Caki2 (cell line): ENCODE results near the gene BRIP1. TPM values are rescaled to one million over a fixed set of nuclear protein-coding genes. Genes with fewer than 3 reads are reported as not detected.

ENCODE experiments used
- DNase-seq: peaks from one replicate; pipeline ENCODE4 v3.0.0-alpha.2; 2015; ENCODE audit warnings: low read depth
- in situ Hi-C: cut with HindIII; loops from 2 replicates; pipeline ENCODE4 v1.10.0; 2016; ENCODE audit warnings: low sequenced_read_pairs, low pct_unique_long_range_greater_than_20kb, mixed read lengths
- total RNA-seq: library from RNA; depleted of rRNA; stranded (reverse); fragments of >200 nt; shearing (Covaris generic); gene quantifications from 2 replicates; pipeline ENCODE4 v1.2.3, GENCODE V29; 2014; ENCODE audit warnings: low replicate concordance

The BRIP1 gene
- total RNA-seq, 1 experiment from 2014 or later = 6.2 TPM

- in situ Hi-C loops = no loop called here
- DNase-seq = no peak
Measured at GRCh38 chr17:61753696-61754095, 109.6 kb downstream of the BRIP1 start.

- no peak for DNase-seq
- in situ Hi-C loops = no loop called here
Measured at GRCh38 chr17:61750656-61751055, 112.7 kb downstream of the BRIP1 start.

- in situ Hi-C loops = no loop called here
- DNase-seq = no peak
Measured at GRCh38 chr17:61749823-61750404, 113.4 kb downstream of the BRIP1 start.

- in situ Hi-C loops = no loop called here
- DNase-seq = no peak
Measured at GRCh38 chr17:61746248-61746985, 116.9 kb downstream of the BRIP1 start.

- no peak for DNase-seq
- in situ Hi-C loops = no loop called here
Measured at GRCh38 chr17:61744804-61745203, 118.5 kb downstream of the BRIP1 start.

- in situ Hi-C loops = no loop called here
- no peak for DNase-seq
Measured at GRCh38 chr17:61744252-61744651, 119.1 kb downstream of the BRIP1 start.

GRCh38 chr17:61743766-61744165 is 119.6 kb downstream of the BRIP1 start:
- in situ Hi-C loops = no loop called here

GRCh38 chr17:61739002-61739401 is 124.3 kb downstream of the BRIP1 start:
- no peak for DNase-seq
- in situ Hi-C loops = no loop called here

More at GRCh38 chr17:61743766-61744165, 119.6 kb downstream of the BRIP1 start:
- DNase-seq = no peak

- in situ Hi-C loops = no loop called here
Measured at GRCh38 chr17:61738249-61738648, 125.1 kb downstream of the BRIP1 start.

GRCh38 chr17:61737820-61738219 is 125.5 kb downstream of the BRIP1 start:
- no peak for DNase-seq
- in situ Hi-C loops = no loop called here

More at GRCh38 chr17:61738249-61738648, 125.1 kb downstream of the BRIP1 start:
- no peak for DNase-seq

GRCh38 chr17:61736438-61736837 is 126.9 kb downstream of the BRIP1 start:
- in situ Hi-C loops = no loop called here

GRCh38 chr17:61735807-61736206 is 127.5 kb downstream of the BRIP1 start:
- no peak for DNase-seq
- in situ Hi-C loops = no loop called here

More at GRCh38 chr17:61736438-61736837, 126.9 kb downstream of the BRIP1 start:
- no peak for DNase-seq

GRCh38 chr17:61734466-61734865 is 128.9 kb downstream of the BRIP1 start:
- in situ Hi-C loops = no loop called here
- no peak for DNase-seq

- in situ Hi-C loops = no loop called here
- DNase-seq = no peak
Measured at GRCh38 chr17:61734012-61734411, 129.3 kb downstream of the BRIP1 start.

GRCh38 chr17:61733021-61733420 is 130.3 kb downstream of the BRIP1 start:
- in situ Hi-C loops = no loop called here
- DNase-seq = no peak

- in situ Hi-C loops = no loop called here
Measured at GRCh38 chr17:61732169-61732568, 131.2 kb downstream of the BRIP1 start.

GRCh38 chr17:61731330-61731729 is 132.0 kb downstream of the BRIP1 start:
- in situ Hi-C loops = no loop called here
- DNase-seq = no peak

More at GRCh38 chr17:61732169-61732568, 131.2 kb downstream of the BRIP1 start:
- no peak for DNase-seq

GRCh38 chr17:61729690-61730268 is 133.5 kb downstream of the BRIP1 start:
- no peak for DNase-seq
- in situ Hi-C loops = no loop called here

- in situ Hi-C loops = no loop called here
- DNase-seq = no peak
Measured at GRCh38 chr17:61728297-61728836, 135.0 kb downstream of the BRIP1 start.
